ENCODE results near the gene RPP38.

DNA sequence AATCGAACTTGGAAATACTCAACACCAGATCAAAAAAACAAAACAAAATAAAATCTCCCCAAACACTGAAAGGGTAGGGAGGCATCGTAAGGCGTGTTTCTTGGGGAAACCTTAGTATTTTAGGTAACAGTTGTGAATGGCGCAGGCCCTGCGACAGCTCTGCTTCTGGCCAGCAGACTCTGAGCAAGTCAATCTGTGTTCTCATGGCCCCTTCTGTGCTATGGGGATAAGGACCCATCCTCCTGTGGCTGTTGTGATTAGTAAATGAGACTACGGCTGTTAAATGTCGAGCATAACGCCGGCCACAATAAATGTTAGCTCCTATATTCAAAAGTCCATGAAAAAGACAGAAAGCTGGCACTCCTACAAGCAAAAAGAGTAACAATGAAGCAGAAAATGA lies 27.0 kb downstream of the RPP38 start:
- TF ChIP-seq, protein P1, sequence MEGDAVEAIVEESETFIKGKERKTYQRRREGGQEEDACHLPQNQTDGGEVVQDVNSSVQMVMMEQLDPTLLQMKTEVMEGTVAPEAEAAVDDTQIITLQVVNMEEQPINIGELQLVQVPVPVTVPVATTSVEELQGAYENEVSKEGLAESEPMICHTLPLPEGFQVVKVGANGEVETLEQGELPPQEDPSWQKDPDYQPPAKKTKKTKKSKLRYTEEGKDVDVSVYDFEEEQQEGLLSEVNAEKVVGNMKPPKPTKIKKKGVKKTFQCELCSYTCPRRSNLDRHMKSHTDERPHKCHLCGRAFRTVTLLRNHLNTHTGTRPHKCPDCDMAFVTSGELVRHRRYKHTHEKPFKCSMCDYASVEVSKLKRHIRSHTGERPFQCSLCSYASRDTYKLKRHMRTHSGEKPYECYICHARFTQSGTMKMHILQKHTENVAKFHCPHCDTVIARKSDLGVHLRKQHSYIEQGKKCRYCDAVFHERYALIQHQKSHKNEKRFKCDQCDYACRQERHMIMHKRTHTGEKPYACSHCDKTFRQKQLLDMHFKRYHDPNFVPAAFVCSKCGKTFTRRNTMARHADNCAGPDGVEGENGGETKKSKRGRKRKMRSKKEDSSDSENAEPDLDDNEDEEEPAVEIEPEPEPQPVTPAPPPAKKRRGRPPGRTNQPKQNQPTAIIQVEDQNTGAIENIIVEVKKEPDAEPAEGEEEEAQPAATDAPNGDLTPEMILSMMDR (IDR thresholded peaks at IDR 0.05; ENCODE audit: insufficient read depth, low read length), result no peak
- no peak for TF ChIP-seq POLR2AphosphoS5 (IDR thresholded peaks at IDR 0.05; ENCODE audit: low read depth)
- TF ChIP-seq, protein P2, sequence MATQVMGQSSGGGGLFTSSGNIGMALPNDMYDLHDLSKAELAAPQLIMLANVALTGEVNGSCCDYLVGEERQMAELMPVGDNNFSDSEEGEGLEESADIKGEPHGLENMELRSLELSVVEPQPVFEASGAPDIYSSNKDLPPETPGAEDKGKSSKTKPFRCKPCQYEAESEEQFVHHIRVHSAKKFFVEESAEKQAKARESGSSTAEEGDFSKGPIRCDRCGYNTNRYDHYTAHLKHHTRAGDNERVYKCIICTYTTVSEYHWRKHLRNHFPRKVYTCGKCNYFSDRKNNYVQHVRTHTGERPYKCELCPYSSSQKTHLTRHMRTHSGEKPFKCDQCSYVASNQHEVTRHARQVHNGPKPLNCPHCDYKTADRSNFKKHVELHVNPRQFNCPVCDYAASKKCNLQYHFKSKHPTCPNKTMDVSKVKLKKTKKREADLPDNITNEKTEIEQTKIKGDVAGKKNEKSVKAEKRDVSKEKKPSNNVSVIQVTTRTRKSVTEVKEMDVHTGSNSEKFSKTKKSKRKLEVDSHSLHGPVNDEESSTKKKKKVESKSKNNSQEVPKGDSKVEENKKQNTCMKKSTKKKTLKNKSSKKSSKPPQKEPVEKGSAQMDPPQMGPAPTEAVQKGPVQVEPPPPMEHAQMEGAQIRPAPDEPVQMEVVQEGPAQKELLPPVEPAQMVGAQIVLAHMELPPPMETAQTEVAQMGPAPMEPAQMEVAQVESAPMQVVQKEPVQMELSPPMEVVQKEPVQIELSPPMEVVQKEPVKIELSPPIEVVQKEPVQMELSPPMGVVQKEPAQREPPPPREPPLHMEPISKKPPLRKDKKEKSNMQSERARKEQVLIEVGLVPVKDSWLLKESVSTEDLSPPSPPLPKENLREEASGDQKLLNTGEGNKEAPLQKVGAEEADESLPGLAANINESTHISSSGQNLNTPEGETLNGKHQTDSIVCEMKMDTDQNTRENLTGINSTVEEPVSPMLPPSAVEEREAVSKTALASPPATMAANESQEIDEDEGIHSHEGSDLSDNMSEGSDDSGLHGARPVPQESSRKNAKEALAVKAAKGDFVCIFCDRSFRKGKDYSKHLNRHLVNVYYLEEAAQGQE (IDR thresholded peaks at IDR 0.05; ENCODE audit: insufficient replicate concordance, low read depth), result no peak
